Ishikawa (cell line): ENCODE measurements around the gene LSMEM2.

ENCODE experiments used
- CEBPB ChIP-seq: IDR thresholded peaks from 2 replicates; pipeline ENCODE4 v1.6.1; 2012
- CREB1 ChIP-seq: IDR thresholded peaks from 2 replicates; pipeline ENCODE4 v1.6.1; 2012; ENCODE audit warnings: low read depth
- EGR1 ChIP-seq: IDR thresholded peaks from 2 replicates; pipeline ENCODE4 v1.6.1; 2012
- EP300 ChIP-seq: IDR thresholded peaks from 2 replicates; pipeline ENCODE4 v1.6.1; 2012; ENCODE audit warnings: borderline replicate concordance
- FOXM1 ChIP-seq: IDR thresholded peaks from 2 replicates; pipeline ENCODE4 v1.6.1; 2012; ENCODE audit warnings: low read depth, borderline replicate concordance
- NFIC ChIP-seq: IDR thresholded peaks from 2 replicates; pipeline ENCODE4 v1.6.1; 2012
- RAD21 ChIP-seq: IDR thresholded peaks from 2 replicates; pipeline ENCODE4 v1.6.1; 2012; ENCODE audit warnings: low read depth
- TAF1 ChIP-seq: IDR thresholded peaks from 2 replicates; pipeline ENCODE4 v1.6.1; 2012; ENCODE audit warnings: low read depth, mild to moderate bottlenecking
- TCF12 ChIP-seq: IDR thresholded peaks from 2 replicates; pipeline ENCODE4 v1.6.1; 2012; ENCODE audit warnings: low read depth
- TEAD4 ChIP-seq: IDR thresholded peaks from 2 replicates; pipeline ENCODE4 v1.6.1; 2012
- USF1 ChIP-seq: IDR thresholded peaks from 2 replicates; pipeline ENCODE4 v1.6.1; 2012
- YY1 ChIP-seq: IDR thresholded peaks from 2 replicates; pipeline ENCODE4 v1.6.1; 2012; ENCODE audit warnings: low read depth
- ZBTB7A ChIP-seq: IDR thresholded peaks from 2 replicates; pipeline ENCODE4 v1.6.1; 2012; ENCODE audit warnings: low read depth
- TF ChIP-seq, protein P1 (sequence below): IDR thresholded peaks from 2 replicates; pipeline ENCODE4 v1.6.1; 2012
- TF ChIP-seq, protein P2 (sequence below): IDR thresholded peaks from 2 replicates; pipeline ENCODE4 v1.6.1; 2012; ENCODE audit warnings: low read depth, mild to moderate bottlenecking

The LSMEM2 gene

GRCh38 chr3:50268276-50268675 lies 10.6 kb upstream of the LSMEM2 start:
- no peak for TF ChIP-seq YY1
- TF ChIP-seq TAF1 = no peak
- TF ChIP-seq CREB1 = no peak
- no peak for TF ChIP-seq ZBTB7A
- TF ChIP-seq EGR1 = no peak

DNA sequence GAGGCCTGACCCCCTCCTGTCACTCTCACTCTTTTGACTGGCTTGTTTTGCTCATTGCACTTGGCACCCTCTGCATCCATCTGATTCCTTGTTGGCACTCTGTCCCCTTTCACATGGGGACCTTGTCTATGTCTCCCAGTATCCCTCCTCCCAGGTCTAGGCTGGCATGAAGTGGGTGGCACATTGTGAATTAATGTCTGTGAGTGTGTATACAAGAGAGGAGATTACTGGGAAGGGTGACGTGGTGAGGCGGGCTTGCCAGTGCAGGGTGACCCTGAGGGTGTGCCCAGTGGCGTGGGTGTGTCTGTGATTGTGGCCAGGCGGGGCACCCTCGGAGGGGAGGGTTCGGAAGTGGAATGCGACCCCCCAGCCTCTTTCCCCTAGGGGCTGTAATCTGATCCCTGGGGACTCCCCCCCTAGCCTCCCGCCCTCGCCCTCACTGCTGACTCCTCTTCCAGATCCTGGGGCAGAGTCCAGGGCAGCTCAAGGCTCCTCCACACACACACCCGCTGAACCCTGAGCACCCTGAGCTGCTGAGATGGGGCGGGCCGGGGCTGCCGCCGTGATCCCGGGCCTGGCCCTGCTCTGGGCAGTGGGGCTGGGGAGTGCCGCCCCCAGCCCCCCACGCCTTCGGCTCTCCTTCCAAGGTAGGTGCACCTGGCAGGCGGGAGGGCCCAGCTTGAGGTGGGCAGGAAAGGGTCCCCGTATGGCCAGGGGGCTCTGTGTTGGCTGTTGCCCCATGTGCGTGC lies 10.0 kb upstream of the LSMEM2 start, which contains the start of gene SEMA3B:
Gene SEMA3B (plus strand): TSS at position 445 of the 749 bp plus-strand sequence. CDS start 94 bp downstream, at position 539.
- TF ChIP-seq CEBPB = 0 out of 2 replicates have a peak, but pooled peaks have one; percentile 51
- TF ChIP-seq YY1 = 0 out of 2 replicates have a peak, but pooled peaks have one; percentile 31
- TF ChIP-seq, protein P1, sequence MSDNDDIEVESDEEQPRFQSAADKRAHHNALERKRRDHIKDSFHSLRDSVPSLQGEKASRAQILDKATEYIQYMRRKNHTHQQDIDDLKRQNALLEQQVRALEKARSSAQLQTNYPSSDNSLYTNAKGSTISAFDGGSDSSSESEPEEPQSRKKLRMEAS = peak; percentile 46
- TF ChIP-seq NFIC = peak; percentile 74
- peak; percentile 55; the same call in 1 of the 2 replicates for TF ChIP-seq CREB1
- TF ChIP-seq EGR1 = peak; percentile 90
- TF ChIP-seq USF1 = peak; percentile 25; the same call in 1 of the 2 replicates
- peak; percentile 94 for TF ChIP-seq TEAD4
- peak; percentile 90 for TF ChIP-seq TCF12
- TF ChIP-seq, protein P2, sequence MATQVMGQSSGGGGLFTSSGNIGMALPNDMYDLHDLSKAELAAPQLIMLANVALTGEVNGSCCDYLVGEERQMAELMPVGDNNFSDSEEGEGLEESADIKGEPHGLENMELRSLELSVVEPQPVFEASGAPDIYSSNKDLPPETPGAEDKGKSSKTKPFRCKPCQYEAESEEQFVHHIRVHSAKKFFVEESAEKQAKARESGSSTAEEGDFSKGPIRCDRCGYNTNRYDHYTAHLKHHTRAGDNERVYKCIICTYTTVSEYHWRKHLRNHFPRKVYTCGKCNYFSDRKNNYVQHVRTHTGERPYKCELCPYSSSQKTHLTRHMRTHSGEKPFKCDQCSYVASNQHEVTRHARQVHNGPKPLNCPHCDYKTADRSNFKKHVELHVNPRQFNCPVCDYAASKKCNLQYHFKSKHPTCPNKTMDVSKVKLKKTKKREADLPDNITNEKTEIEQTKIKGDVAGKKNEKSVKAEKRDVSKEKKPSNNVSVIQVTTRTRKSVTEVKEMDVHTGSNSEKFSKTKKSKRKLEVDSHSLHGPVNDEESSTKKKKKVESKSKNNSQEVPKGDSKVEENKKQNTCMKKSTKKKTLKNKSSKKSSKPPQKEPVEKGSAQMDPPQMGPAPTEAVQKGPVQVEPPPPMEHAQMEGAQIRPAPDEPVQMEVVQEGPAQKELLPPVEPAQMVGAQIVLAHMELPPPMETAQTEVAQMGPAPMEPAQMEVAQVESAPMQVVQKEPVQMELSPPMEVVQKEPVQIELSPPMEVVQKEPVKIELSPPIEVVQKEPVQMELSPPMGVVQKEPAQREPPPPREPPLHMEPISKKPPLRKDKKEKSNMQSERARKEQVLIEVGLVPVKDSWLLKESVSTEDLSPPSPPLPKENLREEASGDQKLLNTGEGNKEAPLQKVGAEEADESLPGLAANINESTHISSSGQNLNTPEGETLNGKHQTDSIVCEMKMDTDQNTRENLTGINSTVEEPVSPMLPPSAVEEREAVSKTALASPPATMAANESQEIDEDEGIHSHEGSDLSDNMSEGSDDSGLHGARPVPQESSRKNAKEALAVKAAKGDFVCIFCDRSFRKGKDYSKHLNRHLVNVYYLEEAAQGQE = no peak
- peak; percentile 58; the same call in 1 of the 2 replicates for TF ChIP-seq FOXM1
- peak; percentile 95 for TF ChIP-seq ZBTB7A
- peak; percentile 85 for TF ChIP-seq EP300
- TF ChIP-seq TAF1 = peak; percentile 48; the same call in 1 of the 2 replicates
- peak; percentile 11; the same call in 1 of the 2 replicates for TF ChIP-seq RAD21

GRCh38 chr3:50269460-50269859 lies 9.4 kb upstream of the LSMEM2 start:
- TF ChIP-seq, protein P2 = no peak
- TF ChIP-seq ZBTB7A (peak; percentile 16), TEAD4 (no peak)

DNA sequence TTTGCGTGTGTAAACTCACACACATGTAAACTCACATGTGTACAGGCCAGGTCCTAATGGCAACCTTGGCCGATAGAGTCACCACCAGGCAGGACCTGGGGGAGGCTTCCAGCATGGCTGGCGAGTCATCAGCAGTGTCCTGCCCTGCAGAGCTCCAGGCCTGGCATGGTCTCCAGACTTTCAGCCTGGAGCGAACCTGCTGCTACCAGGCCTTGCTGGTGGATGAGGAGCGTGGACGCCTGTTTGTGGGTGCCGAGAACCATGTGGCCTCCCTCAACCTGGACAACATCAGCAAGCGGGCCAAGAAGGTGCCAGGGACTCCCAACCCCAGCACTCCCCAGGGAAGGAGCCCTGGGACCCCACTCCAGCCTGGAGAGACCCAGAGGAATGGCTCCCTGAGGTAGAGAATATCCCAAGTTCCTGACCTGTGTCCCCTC lies 8.9 kb upstream of the LSMEM2 start:
- TF ChIP-seq, protein P1 = 0 out of 2 replicates have a peak, but pooled peaks have one; percentile 24
- no peak for TF ChIP-seq YY1

DNA sequence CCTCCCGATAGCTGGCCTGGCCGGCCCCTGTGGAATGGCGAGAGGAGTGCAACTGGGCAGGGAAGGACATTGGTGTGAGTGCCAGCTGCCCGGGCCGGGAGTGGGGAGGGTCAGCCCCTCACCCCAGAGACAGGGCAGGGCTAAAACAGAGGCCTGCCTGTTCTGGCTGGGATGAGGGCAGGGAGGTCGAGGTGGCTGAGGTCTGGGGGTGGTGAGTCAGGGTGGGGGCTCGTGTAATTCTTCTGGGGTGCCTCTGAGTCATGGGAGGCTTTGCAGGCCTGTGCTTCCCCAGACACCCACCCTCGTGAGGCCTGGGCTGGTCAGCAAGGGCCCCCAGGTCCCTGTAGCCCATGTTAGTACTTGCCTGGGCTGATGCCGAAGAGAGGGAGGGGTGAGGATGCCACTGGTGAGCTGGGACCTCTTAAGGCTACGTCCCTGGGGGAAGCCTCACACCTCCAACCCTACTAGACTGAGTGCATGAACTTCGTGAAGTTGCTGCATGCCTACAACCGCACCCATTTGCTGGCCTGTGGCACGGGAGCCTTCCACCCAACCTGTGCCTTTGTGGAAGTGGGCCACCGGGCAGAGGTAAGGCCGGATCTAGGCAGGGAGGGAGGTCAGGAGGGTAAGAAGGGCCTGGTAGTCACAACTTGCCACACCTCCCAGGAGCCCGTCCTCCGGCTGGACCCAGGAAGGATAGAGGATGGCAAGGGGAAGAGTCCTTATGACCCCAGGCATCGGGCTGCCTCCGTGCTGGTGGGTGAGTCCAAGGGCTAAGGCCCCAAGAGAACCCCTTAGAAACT lies 8.3 kb upstream of the LSMEM2 start:
- TF ChIP-seq CREB1 (no peak), FOXM1 (no peak), CEBPB (no peak)
- TF ChIP-seq, protein P1 = no peak
- TF ChIP-seq, protein P2 = no peak
